SU-DHL-6 (cell line): ENCODE results near the gene ITPR1.

Source experiments
- H2AFZ ChIP-seq: fragments of 200-600 bp; sonication (generic); 2 replicates; pipeline ENCODE4 v1.6.1; 2014; ENCODE audit warnings: low read depth, mild to moderate bottlenecking, moderate library complexity, mixed read lengths, antibody characterized with exemption, low read length; ENCODE audit not compliant: severe bottlenecking
- H3F3A ChIP-seq: fragments of 200-600 bp; shearing (Covaris generic); 2 replicates; pipeline ENCODE4 v1.6.0; 2016; ENCODE audit warnings: antibody characterized with exemption, mild to moderate bottlenecking; ENCODE audit not compliant: insufficient read depth
- H3K27ac ChIP-seq: fragments of 200-600 bp; sonication (generic); 2 replicates; pipeline ENCODE4 v1.5.1; 2016; ENCODE audit warnings: low read depth, mild to moderate bottlenecking, low read length, moderate library complexity, mixed read lengths
- H3K27me3 ChIP-seq: fragments of 200-600 bp; sonication (generic), shearing (Covaris generic); 2 replicates; pipeline ENCODE4 v1.6.0; 2014; ENCODE audit warnings: mild to moderate bottlenecking, low read length
- H3K36me3 ChIP-seq: fragments of 200-600 bp; sonication (generic); 2 replicates; pipeline ENCODE4 v1.6.1; 2014; ENCODE audit warnings: mild to moderate bottlenecking, low read length, mixed read lengths
- H3K4me2 ChIP-seq: fragments of 300-600, 200-600 bp; shearing (Covaris generic), sonication (generic); 2 replicates; pipeline ENCODE4 v1.6.0; 2014; ENCODE audit warnings: low read length, low read depth, mild to moderate bottlenecking; ENCODE audit not compliant: poor library complexity, severe bottlenecking
- H3K4me3 ChIP-seq: fragments of 200-600 bp; sonication (generic); 2 replicates; pipeline ENCODE4 v1.5.1; 2014; ENCODE audit warnings: antibody characterized with exemption, low read length, mild to moderate bottlenecking, mixed read lengths; ENCODE audit not compliant: insufficient read depth, poor library complexity, severe bottlenecking
- H3K79me2 ChIP-seq: fragments of 200-600 bp; sonication (generic); 2 replicates; pipeline ENCODE4 v1.6.1; 2014; ENCODE audit warnings: mild to moderate bottlenecking, low read length, moderate library complexity; ENCODE audit not compliant: insufficient read depth
- H3K9ac ChIP-seq: fragments of 200-600 bp; sonication (generic); 2 replicates; pipeline ENCODE4 v1.7.0; 2014; ENCODE audit warnings: mild to moderate bottlenecking, low read length
- H3K9me2 ChIP-seq: fragments of 200-600 bp; sonication (generic); replicated peaks from 2 replicates; pipeline ENCODE4 v1.6.1; 2014; ENCODE audit warnings: low read length; ENCODE audit not compliant: insufficient read depth
- H3K9me3 ChIP-seq: fragments of 200-600 bp; sonication (generic); 2 replicates; pipeline ENCODE4 v1.6.1; 2014; ENCODE audit warnings: low read length, mixed read lengths; ENCODE audit not compliant: insufficient read depth
- H4K20me1 ChIP-seq: fragments of 200-600 bp; sonication (generic); 2 replicates; pipeline ENCODE4 v1.6.1; 2014; ENCODE audit warnings: low read depth, mild to moderate bottlenecking, antibody characterized with exemption, low read length, moderate library complexity, mixed read lengths
- CTCF ChIP-seq: fragments of 200-600 bp; sonication (generic); IDR thresholded peaks from one replicate; pipeline ENCODE4 v1.5.1; 2017; ENCODE audit warnings: antibody characterized with exemption, mild to moderate bottlenecking, low read length, moderate library complexity; ENCODE audit not compliant: insufficient read depth, poor library complexity, severe bottlenecking
- EZH2phosphoT487 ChIP-seq: fragments of 200-600 bp; sonication (generic), shearing (Covaris generic); conservative IDR thresholded peaks from 2 replicates; pipeline ENCODE4 v1.6.1; 2018; ENCODE audit warnings: mild to moderate bottlenecking, antibody characterized with exemption, low read length, moderate library complexity, mixed read lengths

Gene ITPR1

GRCh38 chr3:4685673-4686345 lies 192.7 kb downstream of the ITPR1 start:
- Histone ChIP-seq H3K79me2 (no peaks in the 10 kb centered on the region), H4K20me1 (no peaks in the 10 kb centered on the region), H3K9me2 (no peaks in the 10 kb centered on the region), H3K4me2 (no peak overlapping the region), H3K9ac (no peak overlapping the region), H3K27me3 (no peaks in the 10 kb centered on the region), H2AFZ (no peak overlapping the region), H3K36me3 (no peaks in the 10 kb centered on the region), H3F3A (no peaks in the 10 kb centered on the region), H3K9me3 (no peaks in the 10 kb centered on the region), H3K27ac (no peak overlapping the region), H3K4me3 (no peak overlapping the region)
- TF ChIP-seq CTCF = no peak
- TF ChIP-seq EZH2phosphoT487 = no peak

DNA sequence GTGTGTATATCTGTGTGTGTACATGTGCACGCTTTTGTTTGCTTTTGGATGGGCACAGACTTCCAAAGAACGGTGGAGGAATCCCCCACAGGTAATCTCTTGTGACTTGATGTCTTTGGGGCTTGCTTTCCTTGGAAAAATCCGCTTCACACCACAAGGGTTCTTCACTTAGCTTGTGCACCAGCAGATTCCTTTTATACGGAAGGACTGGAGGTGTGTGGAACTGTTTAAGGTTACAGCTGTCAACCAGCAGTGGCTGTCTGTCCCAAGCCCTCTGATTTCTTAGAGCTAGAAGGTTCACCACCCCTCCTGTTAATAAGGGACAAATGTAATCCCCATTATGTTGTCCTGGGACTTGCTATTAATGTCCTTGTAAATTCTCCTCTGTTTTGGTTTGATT lies 193.5 kb downstream of the ITPR1 start:
- Histone ChIP-seq H3K79me2 (no peaks in the 10 kb centered on the region), H3K9ac (no peak overlapping the region), H3K9me3 (no peaks in the 10 kb centered on the region), H3K27ac (no peak overlapping the region), H3K9me2 (no peaks in the 10 kb centered on the region), H3K27me3 (no peaks in the 10 kb centered on the region), H3K36me3 (no peaks in the 10 kb centered on the region), H3F3A (no peaks in the 10 kb centered on the region), H3K4me2 (no peak overlapping the region), H2AFZ (no peak overlapping the region), H3K4me3 (no peak overlapping the region), H4K20me1 (no peaks in the 10 kb centered on the region)
- TF ChIP-seq EZH2phosphoT487 (no peak), CTCF (no peak)

- Histone ChIP-seq H3K27me3 (no peaks in the 10 kb centered on the region), H3K36me3 (no peaks in the 10 kb centered on the region), H2AFZ (no peak overlapping the region), H4K20me1 (no peaks in the 10 kb centered on the region), H3K27ac (no peak overlapping the region), H3K9me2 (no peaks in the 10 kb centered on the region), H3K4me3 (no peak overlapping the region), H3K4me2 (no peak overlapping the region), H3F3A (no peaks in the 10 kb centered on the region), H3K79me2 (no peaks in the 10 kb centered on the region), H3K9me3 (no peaks in the 10 kb centered on the region), H3K9ac (no peak overlapping the region)
- TF ChIP-seq CTCF (no peak), EZH2phosphoT487 (no peak)
These were observed 194.0 kb downstream of the ITPR1 start for GRCh38 chr3:4687167-4687566.
